ENCODE measurements around the gene GRIN3B.

Gene GRIN3B

DNA sequence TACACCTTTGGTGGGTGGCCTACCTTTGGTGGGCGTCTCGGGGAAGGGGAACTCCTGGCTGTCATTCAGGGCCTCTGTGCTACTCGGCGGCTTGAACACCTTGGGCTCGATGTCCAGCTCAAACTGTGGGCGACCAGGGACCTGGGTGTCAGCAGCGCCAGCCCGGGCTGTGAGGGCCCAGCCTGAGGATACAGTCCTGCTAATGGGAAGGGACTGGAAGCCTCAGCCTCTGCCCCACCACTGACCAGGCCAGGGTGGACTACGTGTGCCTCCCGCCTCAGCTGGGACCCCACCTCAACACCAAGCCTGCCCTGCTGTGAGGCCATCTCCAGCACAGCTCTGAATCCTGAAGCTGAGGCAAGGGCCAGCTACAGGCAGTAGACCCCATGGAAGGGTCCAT lies 13.0 kb downstream of the GRIN3B start:
- DNase-seq (ENCODE audit: insufficient read length, low spot score) (no peak), FAIRE-seq (no peak)
- TF ChIP-seq POU2F2 (IDR thresholded peaks at IDR 0.05; ENCODE audit: low read depth, low read length), result no peak
- TF ChIP-seq POLR2A (IDR thresholded peaks at IDR 0.05; ENCODE audit: low read depth, low read length), result 0 out of 2 replicates have a peak, but pooled peaks have one; percentile 16
- TF ChIP-seq SPI1 (IDR thresholded peaks at IDR 0.05; ENCODE audit: low read depth, low read length), result no peak
- TF ChIP-seq PAX5 (IDR thresholded peaks at IDR 0.05; ENCODE audit: insufficient read depth, low read length, severe bottlenecking), result no peak
- no peak for TF ChIP-seq TAF1 (IDR thresholded peaks at IDR 0.05; ENCODE audit: low read depth, low read length)
- no peak for TF ChIP-seq POLR2AphosphoS5 (IDR thresholded peaks at IDR 0.05; ENCODE audit: low read depth, low read length)

DNA sequence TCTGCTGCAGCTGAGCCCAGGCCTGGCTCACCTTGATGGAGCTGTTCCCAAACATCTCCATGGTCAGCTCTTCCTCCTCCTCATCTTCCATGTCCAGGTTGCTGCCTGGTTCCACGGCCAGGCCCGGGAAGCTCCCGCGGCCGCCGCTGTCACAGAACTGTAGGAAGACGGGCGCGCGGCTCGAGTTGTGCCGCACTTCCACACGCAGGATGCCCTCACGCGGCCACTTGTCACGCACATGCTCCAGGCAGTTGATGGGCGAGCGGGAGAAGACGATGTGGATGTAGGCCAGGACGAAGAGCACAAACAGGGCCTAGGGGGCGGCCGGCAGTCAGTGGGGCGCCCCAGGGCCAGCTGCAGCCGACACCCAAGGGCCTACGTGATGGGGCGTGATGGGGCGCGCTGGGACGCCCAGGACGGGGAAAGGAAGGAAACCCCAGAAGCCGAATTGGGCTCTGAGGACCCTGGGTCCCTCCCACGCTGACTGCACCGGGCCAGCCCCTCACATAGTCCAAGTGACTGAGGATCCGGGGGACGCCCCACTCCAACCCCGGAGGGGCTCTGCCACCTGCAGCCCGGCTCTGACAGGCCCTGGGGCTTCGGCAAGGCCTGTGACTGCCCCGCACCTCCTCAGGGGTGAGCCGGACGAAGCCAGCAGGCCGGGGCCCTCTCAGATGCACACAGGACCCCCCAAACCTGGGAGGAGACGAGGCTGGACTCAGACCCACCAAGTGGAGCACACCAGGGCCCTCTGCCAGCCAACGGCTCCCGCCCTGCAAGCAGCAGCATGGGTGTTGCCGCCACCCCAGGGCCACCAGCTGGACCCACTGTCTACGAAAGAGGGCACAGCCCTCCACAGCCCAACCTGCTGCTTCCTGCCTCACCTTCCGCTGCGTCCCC lies 14.2 kb downstream of the GRIN3B start:
- no peak for FAIRE-seq
- DNase-seq (ENCODE audit: insufficient read length, low spot score), result no peak
- no peak for TF ChIP-seq SPI1 (IDR thresholded peaks at IDR 0.05; ENCODE audit: low read depth, low read length)
- TF ChIP-seq POU2F2 (IDR thresholded peaks at IDR 0.05; ENCODE audit: low read depth, low read length), result no peak
- no peak; the same call in 1 of the 2 replicates for TF ChIP-seq POLR2AphosphoS5 (IDR thresholded peaks at IDR 0.05; ENCODE audit: low read depth, low read length)
- no peak for TF ChIP-seq POLR2A (IDR thresholded peaks at IDR 0.05; ENCODE audit: low read depth, low read length)
- TF ChIP-seq TAF1 (IDR thresholded peaks at IDR 0.05; ENCODE audit: low read depth, low read length), result no peak
- TF ChIP-seq PAX5 (IDR thresholded peaks at IDR 0.05; ENCODE audit: insufficient read depth, low read length, severe bottlenecking), result no peak

DNA sequence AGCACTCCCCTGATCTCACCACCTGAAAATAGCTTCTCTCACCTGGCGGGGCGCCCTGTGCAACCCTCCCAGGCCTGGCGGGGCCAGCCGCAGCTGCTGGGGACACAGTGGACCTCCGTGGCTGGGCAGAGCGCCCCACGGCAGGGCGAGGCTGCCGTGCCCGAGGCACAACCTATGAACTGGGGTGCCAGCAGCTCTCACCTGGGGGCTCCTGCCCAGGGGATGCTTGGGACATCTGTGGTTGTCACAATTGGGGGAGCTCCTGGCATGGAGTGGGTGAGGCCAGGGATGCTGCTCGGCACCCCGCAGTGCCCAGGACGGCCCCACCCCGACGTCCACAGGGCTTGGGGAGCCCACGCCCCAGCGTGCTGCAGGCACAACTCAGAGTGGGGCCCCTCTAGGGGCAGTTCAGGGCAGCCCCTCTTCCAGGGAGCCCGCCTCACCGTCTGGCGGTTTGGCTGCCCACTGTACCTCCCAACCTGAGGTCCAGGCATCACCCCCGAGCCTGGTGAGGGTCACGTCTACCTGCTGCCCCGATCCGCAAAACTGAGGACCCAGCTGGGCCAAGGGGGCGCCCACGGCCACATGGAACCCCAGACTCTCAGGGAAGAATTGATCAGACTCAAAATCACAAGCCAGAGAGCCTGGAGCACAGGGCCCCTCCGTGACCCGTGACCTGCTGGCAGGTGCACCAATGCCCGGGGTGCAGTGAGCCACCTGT lies 15.0 kb downstream of the GRIN3B start:
- FAIRE-seq (no peak), DNase-seq (ENCODE audit: insufficient read length, low spot score) (no peak)
- no peak for TF ChIP-seq POLR2AphosphoS5 (IDR thresholded peaks at IDR 0.05; ENCODE audit: low read depth, low read length)
- no peak for TF ChIP-seq SPI1 (IDR thresholded peaks at IDR 0.05; ENCODE audit: low read depth, low read length)

DNA sequence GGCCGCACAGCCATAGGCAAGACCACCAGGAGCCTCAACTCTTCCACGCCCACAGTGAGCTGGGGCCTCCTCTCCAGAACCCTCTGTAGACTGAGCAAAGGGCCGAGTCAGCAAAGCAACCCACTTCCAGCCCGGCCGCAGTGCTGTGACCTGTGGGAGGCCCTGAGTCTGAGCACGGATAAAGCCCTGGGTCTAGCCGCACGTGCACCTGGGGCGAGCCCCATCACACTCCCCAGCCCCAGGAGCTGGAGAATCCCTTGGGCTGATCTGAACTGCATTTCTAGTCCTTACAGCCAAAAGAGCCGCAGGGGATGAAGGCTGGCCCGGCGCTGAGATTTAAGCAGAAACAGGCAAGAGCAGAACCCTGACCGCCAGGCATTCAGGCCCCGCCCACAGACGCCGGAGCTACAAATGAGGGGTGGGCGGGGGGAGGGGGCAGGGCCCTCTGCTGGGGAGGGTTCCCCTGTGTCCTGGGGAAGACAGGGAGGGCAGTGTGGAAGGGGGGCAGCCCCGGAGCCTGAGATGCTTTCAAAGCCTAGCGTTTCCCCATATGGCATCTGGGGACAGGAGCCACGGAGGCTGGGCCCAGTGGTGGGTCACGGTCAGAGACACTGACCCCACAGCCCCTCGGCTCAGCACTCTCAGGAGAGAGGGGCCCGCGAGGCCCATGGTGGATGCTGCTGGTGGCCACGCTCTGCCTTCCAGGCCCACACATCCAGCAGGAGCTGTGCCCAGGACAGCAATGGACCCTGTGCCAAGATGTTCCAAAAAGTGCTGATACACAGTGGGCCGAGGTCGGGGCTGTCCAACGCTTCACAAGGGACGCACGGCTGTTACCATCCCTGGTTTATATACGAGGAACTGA lies 15.8 kb downstream of the GRIN3B start:
- TF ChIP-seq POLR2AphosphoS5 (IDR thresholded peaks at IDR 0.05; ENCODE audit: low read depth, low read length), result no peak
- no peak for TF ChIP-seq TAF1 (IDR thresholded peaks at IDR 0.05; ENCODE audit: low read depth, low read length)
- no peak for TF ChIP-seq POLR2A (IDR thresholded peaks at IDR 0.05; ENCODE audit: low read depth, low read length)
- no peak for TF ChIP-seq POU2F2 (IDR thresholded peaks at IDR 0.05; ENCODE audit: low read depth, low read length)
- TF ChIP-seq SPI1 (IDR thresholded peaks at IDR 0.05; ENCODE audit: low read depth, low read length), result no peak
- no peak for TF ChIP-seq PAX5 (IDR thresholded peaks at IDR 0.05; ENCODE audit: insufficient read depth, low read length, severe bottlenecking)
- FAIRE-seq (no peak), DNase-seq (ENCODE audit: insufficient read length, low spot score) (no peak)

DNA sequence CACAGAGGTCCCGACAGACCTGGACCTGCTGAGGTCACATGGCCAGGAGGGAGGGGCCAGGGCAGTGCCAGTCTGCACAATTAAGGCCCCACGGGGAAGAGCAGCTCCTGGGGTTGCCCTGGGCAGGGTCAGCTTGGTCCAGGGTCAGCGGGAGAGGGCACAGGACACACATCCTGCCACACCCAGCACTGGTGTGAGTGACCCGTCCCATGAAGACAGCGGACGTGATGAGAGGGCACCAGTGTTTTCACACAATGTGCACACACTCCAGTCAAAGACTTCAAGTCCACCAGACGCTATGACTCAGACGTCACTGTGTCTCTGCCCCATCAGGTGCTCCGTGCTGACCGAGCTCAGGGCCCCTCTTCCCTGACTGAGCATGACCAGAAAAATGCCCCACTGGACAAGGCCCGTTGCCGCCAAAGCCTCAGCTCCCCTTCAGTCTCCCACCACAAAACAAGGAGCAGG lies 16.5 kb downstream of the GRIN3B start:
- FAIRE-seq (no peak), DNase-seq (ENCODE audit: insufficient read length, low spot score) (no peak)
- no peak for TF ChIP-seq POU2F2 (IDR thresholded peaks at IDR 0.05; ENCODE audit: low read depth, low read length)
- TF ChIP-seq TAF1 (IDR thresholded peaks at IDR 0.05; ENCODE audit: low read depth, low read length), result no peak
- TF ChIP-seq SPI1 (IDR thresholded peaks at IDR 0.05; ENCODE audit: low read depth, low read length), result no peak
- TF ChIP-seq POLR2A (IDR thresholded peaks at IDR 0.05; ENCODE audit: low read depth, low read length), result no peak
- no peak for TF ChIP-seq PAX5 (IDR thresholded peaks at IDR 0.05; ENCODE audit: insufficient read depth, low read length, severe bottlenecking)
- no peak for TF ChIP-seq POLR2AphosphoS5 (IDR thresholded peaks at IDR 0.05; ENCODE audit: low read depth, low read length)

DNA sequence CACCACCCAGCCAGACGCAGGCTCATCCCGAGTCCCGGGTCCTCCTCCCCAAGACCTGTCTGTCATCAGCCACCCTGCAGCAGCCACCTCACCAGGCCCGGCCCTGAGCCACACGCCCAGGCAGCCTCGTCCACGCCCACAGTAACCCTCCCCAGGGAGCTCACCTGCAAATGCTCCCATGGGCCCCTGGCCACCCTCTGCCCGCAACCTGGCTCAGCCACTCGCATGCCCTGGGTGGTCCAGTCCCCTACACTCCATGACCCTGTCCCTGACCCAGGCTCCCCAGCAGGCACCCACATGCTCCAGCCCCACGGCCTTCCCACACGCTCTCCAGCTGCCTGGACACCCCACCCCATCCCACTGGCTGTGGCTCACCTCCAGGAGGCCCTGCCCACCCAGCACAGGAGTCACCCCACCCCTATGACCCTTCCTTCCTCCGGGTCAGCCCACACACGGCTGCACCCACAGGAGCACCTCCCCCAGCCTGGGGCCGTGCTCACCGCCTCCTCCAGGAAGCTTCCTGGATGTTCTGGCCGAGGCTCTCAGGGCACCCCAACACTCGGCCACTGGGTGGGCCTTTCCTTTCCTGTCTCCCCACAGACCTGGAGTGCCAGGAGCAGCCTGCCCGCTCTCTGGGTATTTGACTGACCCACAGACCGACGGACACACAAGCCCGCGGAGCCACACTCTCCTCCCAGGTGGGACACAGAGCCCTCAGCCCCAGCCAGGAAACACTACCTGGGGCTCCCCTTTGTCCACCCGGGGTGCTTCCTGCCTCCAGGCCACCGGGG lies 17.1 kb downstream of the GRIN3B start:
- no peak for FAIRE-seq
- no peak for DNase-seq (ENCODE audit: insufficient read length, low spot score)
- TF ChIP-seq POLR2AphosphoS5 (IDR thresholded peaks at IDR 0.05; ENCODE audit: low read depth, low read length) (0 out of 2 replicates have a peak, but pooled peaks have one; percentile 36), TAF1 (IDR thresholded peaks at IDR 0.05; ENCODE audit: low read depth, low read length) (no peak), SPI1 (IDR thresholded peaks at IDR 0.05; ENCODE audit: low read depth, low read length) (no peak)

DNA sequence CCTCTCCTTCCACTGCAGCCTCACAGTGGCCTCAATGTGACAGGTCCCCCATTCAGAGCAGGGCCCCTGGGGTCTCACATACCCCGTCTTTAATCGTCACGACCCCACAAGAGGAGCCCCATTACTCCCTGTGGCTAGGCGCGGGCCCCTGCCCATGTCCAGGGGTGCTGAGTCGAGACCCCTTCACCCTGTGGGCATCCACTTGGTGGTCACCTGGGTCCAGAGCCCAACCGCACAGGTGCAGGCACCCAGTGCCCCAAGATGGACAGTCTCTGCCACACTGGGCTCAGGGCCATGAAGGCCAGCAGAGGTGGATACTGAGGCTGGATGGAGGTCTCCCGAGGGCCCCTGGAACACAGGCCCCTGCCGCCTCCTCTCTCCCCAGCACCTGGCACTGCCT lies 17.7 kb downstream of the GRIN3B start:
- no peak for FAIRE-seq
- no peak for DNase-seq (ENCODE audit: insufficient read length, low spot score)
- no peak for TF ChIP-seq POLR2AphosphoS5 (IDR thresholded peaks at IDR 0.05; ENCODE audit: low read depth, low read length)
- TF ChIP-seq PAX5 (IDR thresholded peaks at IDR 0.05; ENCODE audit: insufficient read depth, low read length, severe bottlenecking), result no peak
- no peak for TF ChIP-seq TAF1 (IDR thresholded peaks at IDR 0.05; ENCODE audit: low read depth, low read length)
- TF ChIP-seq POLR2A (IDR thresholded peaks at IDR 0.05; ENCODE audit: low read depth, low read length), result no peak
- TF ChIP-seq POU2F2 (IDR thresholded peaks at IDR 0.05; ENCODE audit: low read depth, low read length), result no peak
- TF ChIP-seq SPI1 (IDR thresholded peaks at IDR 0.05; ENCODE audit: low read depth, low read length), result no peak

DNA sequence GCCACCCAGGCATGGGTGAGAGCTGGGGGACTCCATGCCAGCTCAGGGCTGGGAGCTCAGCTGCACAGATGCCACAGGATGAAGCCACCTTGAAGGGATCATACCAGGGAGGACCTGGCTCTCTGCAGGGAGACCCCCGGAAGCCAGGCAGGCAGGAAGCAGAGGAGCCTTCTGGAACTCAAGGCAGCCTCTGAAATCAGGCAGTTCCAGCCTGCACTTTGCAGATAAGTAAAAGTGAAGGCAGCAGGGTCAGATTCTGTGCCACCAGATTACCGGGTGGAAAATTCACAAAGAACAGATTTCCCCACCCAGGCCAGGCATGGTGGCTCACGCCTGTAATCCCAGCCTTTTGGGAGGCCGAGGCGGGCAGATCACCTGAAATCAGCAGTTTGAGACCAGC lies 18.2 kb downstream of the GRIN3B start:
- DNase-seq (ENCODE audit: insufficient read length, low spot score) (no peak), FAIRE-seq (no peak)
- no peak for TF ChIP-seq POU2F2 (IDR thresholded peaks at IDR 0.05; ENCODE audit: low read depth, low read length)
- TF ChIP-seq PAX5 (IDR thresholded peaks at IDR 0.05; ENCODE audit: insufficient read depth, low read length, severe bottlenecking), result no peak
- TF ChIP-seq TAF1 (IDR thresholded peaks at IDR 0.05; ENCODE audit: low read depth, low read length), result no peak
- no peak for TF ChIP-seq SPI1 (IDR thresholded peaks at IDR 0.05; ENCODE audit: low read depth, low read length)
- no peak for TF ChIP-seq POLR2AphosphoS5 (IDR thresholded peaks at IDR 0.05; ENCODE audit: low read depth, low read length)
- TF ChIP-seq POLR2A (IDR thresholded peaks at IDR 0.05; ENCODE audit: low read depth, low read length), result no peak

Measured in GM12891 (cell line).